Spleen (tissue), 11 donors: ENCODE results near the gene DNMBP. TPM values are rescaled to one million over a fixed set of nuclear protein-coding genes. Genes with fewer than 3 reads are reported as not detected.

ENCODE experiments used
- DNase-seq: peaks from one replicate; pipeline ENCODE4 v3.0.0-alpha.2; 2020
- H3K27ac ChIP-seq, 8 donors: fragments of 200-600 bp; sonication (generic) in 7 of 8; 1 replicate in 4 of 8; 2 replicates in 4 of 8; pipeline versions ENCODE4 v1.5.0 to v1.8.0; 2016 to 2021; ENCODE audit warnings: inconsistent platforms in 4 of 8, mild to moderate bottlenecking in 4 of 8, moderate library complexity in 1 of 8
- H3K27me3 ChIP-seq, 7 donors: fragments of 200-600 bp; sonication (generic) in 6 of 7; replicated peaks in 1 of 7; 1 replicate in 4 of 7; 2 replicates in 3 of 7; pipeline versions ENCODE4 v1.5.0 to v1.8.0; 2016 to 2021; ENCODE audit warnings: inconsistent platforms in 3 of 7, mild to moderate bottlenecking in 1 of 7
- H3K36me3 ChIP-seq, 6 donors: fragments of 200-600 bp; sonication (generic) in 5 of 6; 1 replicate in 4 of 6; 2 replicates in 2 of 6; pipeline versions ENCODE4 v1.5.0 to v1.8.0; 2016 to 2021; ENCODE audit warnings: inconsistent platforms in 2 of 6
- H3K4me1 ChIP-seq, 6 donors: fragments of 200-600 bp; sonication (generic) in 5 of 6; 1 replicate in 3 of 6; 2 replicates in 3 of 6; pipeline versions ENCODE4 v1.5.0 to v1.8.0; 2016 to 2021; ENCODE audit warnings: inconsistent platforms in 3 of 6
- H3K4me3 ChIP-seq, 8 donors: fragments of 200-600 bp; sonication (generic) in 7 of 8; 1 replicate in 4 of 8; 2 replicates in 4 of 8; pipeline versions ENCODE4 v1.5.0 to v1.8.0; 2016 to 2021; ENCODE audit warnings: inconsistent platforms in 4 of 8, mild to moderate bottlenecking in 4 of 8, moderate library complexity in 2 of 8
- H3K9me3 ChIP-seq, 8 donors: fragments of 200-600 bp; sonication (generic) in 7 of 8; 1 replicate in 4 of 8; 2 replicates in 4 of 8; pipeline versions ENCODE4 v1.5.0 to v1.8.0; 2016 to 2021; ENCODE audit warnings: inconsistent platforms in 4 of 8
- POLR2A ChIP-seq, 3 donors: fragments of 450-650 bp; IDR thresholded peaks; one replicate each; pipeline ENCODE4 v1.5.1; 2017; ENCODE audit warnings: antibody characterized with exemption in 3 of 3, mild to moderate bottlenecking in 1 of 3
- POLR2AphosphoS5 ChIP-seq, 3 donors: sonication (generic); formaldehyde crosslinking; IDR thresholded peaks; one replicate each; pipeline ENCODE4 v1.5.1; 2017; ENCODE audit warnings: antibody characterized with exemption in 3 of 3
- WGBS, 5 donors: extraction: QIAGEN DNeasy Blood & Tissue Kit in 3 of 5; methylation state at CpG; one replicate each; pipeline versions ENCODE4 v1.1.5 to v1.1.7; 2013 to 2018; 5-methylcytosine and 5-hydroxymethylcytosine counted together
- intact Hi-C: fragments of 100-400 bp; cut with DNase I; formaldehyde crosslinking; loops from one replicate; pipeline ENCODE4 v1.15.0; 2023; ENCODE audit warnings: low total_unique reads
- polyA plus RNA-seq, 3 donors: library from polyadenylated mRNA; stranded (reverse); fragments of 200-250 nt; gene quantifications; one replicate each; pipeline ENCODE4 v1.2.1, GENCODE V29; 2013
- total RNA-seq, 7 donors: library from RNA; depleted of rRNA in 3 of 7; stranded (reverse); fragments of >200 nt in 3 of 7; fragmentation: NEBNext Ultra II Directional in 4 of 7; extraction: Animal tissue kit (Norgen Biotek cat#: 25700) in 4 of 7; gene quantifications; one replicate each; pipeline versions ENCODE4 v1.1.0 to v1.2.1, GENCODE V29; 2016 to 2021
- TF ChIP-seq, protein P1 (sequence below), 11 experiments: fragments of 200-600 bp in 7 of 11; fragments of 450-650 bp in 4 of 11; sonication (generic) in 4 of 11; IDR thresholded peaks in 8 of 11; conservative IDR thresholded peaks in 3 of 11; 1 replicate in 7 of 11; 2 replicates in 4 of 11; pipeline versions ENCODE4 v1.4.0 to v1.8.0; 2016 to 2021; ENCODE audit warnings: antibody characterized with exemption in 11 of 11, inconsistent platforms in 4 of 11, mild to moderate bottlenecking in 1 of 11
- donor health status: healthy with polysubstance abuse.
- donor health status: DM: no; HTN: no; CAD: no; lungs with moderate emphysema.
- donor health status: DM: no; HTN: no; CAD: no.
- donor health status: Bipolar disorder and iron deficiency.
- donor health status: healthy.
- donor health status: DM: no; HTN: no; CAD: no.
- donor health status: DM: yes; HTN: yes; CAD: no.

DNMBP gene
- total and polyA plus RNA-seq, 10 donors: 4.6 to 19.5 (median 15.9) TPM

DNA sequence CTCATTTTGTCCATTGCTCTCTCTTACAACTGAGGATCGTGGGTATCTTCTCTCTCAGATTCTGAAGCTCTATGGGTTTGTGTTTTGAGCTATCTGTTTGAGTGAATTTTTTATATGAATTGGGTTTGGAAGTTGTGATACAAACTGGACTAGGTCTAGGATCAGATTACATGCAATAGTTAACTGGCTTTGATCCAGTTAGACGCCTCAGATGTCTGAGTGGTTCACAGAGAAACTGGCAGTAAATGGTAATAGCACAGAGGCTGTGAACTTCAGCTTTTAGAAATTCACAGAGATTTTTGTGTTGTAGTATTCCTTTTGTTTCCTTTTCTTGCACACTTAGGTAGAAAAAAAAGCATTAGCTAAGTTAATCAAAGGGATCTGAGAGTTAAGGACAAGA lies 12.7 kb upstream of the DNMBP start:
- intact Hi-C loops: no loop called here
- WGBS, 5 donors: 76 to 89% (median 85%) methylated on average over 2 of the region's 2 CpGs
- peaks cover 0 to 7% (median 2%) of the 10 kb centered on the region in 6 donors for H3K4me1 ChIP-seq
- peaks cover 0 to 9% (median 3%) of the 10 kb centered on the region in 8 donors for H3K9me3 ChIP-seq
- H3K4me3 ChIP-seq: no peak overlapping the region
- H3K27ac ChIP-seq: no peak overlapping the region
- no peak for DNase-seq
- no peaks in the 10 kb centered on the region for H3K36me3 ChIP-seq
- TF ChIP-seq, protein P1, sequence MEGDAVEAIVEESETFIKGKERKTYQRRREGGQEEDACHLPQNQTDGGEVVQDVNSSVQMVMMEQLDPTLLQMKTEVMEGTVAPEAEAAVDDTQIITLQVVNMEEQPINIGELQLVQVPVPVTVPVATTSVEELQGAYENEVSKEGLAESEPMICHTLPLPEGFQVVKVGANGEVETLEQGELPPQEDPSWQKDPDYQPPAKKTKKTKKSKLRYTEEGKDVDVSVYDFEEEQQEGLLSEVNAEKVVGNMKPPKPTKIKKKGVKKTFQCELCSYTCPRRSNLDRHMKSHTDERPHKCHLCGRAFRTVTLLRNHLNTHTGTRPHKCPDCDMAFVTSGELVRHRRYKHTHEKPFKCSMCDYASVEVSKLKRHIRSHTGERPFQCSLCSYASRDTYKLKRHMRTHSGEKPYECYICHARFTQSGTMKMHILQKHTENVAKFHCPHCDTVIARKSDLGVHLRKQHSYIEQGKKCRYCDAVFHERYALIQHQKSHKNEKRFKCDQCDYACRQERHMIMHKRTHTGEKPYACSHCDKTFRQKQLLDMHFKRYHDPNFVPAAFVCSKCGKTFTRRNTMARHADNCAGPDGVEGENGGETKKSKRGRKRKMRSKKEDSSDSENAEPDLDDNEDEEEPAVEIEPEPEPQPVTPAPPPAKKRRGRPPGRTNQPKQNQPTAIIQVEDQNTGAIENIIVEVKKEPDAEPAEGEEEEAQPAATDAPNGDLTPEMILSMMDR (IDR thresholded peaks at IDR 0.05 in 8 of 11, conservative IDR thresholded peaks at IDR 0.05 in 3 of 11): no peak
- TF ChIP-seq POLR2A (IDR thresholded peaks at IDR 0.05) (no peak), POLR2AphosphoS5 (IDR thresholded peaks at IDR 0.05) (no peak)
- no peaks in the 10 kb centered on the region for H3K27me3 ChIP-seq

DNA sequence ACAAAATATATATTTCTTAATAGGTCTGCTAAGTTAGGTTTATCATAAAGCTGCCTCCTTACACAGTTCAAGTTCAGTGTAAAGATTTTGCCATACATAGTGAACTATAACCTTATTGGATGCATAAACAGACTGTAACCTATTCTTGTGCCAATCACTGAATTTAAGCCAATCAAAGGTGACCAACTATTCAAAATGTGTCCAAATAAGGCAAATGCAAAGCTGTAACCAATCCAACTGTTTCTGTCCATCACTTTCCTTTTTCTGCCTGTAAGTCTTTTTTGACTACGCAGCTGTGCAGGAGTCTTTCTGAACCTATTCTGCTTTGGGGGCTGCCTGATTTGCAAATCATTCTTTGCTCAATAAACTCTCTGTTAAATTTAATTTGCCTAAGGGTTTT lies 11.6 kb upstream of the DNMBP start:
- TF ChIP-seq POLR2A (IDR thresholded peaks at IDR 0.05): no peak
- TF ChIP-seq, protein P1 (IDR thresholded peaks at IDR 0.05 in 8 of 11, conservative IDR thresholded peaks at IDR 0.05 in 3 of 11): no peak
- no peak for TF ChIP-seq POLR2AphosphoS5 (IDR thresholded peaks at IDR 0.05)
- no peaks in the 10 kb centered on the region for H3K36me3 ChIP-seq
- no peak for DNase-seq
- H3K4me1 ChIP-seq: peaks cover 0 to 7% (median 2%) of the 10 kb centered on the region in 6 donors
- H3K27me3 ChIP-seq: no peaks in the 10 kb centered on the region
- H3K9me3 ChIP-seq: no peaks in the 10 kb centered on the region
- H3K4me3 ChIP-seq: no peak overlapping the region
- no peak overlapping the region for H3K27ac ChIP-seq
- WGBS, 5 donors: 42 to 77% (median 75%) methylated on average over 1 of the region's 1 CpG
- intact Hi-C loops: no loop called here

DNA sequence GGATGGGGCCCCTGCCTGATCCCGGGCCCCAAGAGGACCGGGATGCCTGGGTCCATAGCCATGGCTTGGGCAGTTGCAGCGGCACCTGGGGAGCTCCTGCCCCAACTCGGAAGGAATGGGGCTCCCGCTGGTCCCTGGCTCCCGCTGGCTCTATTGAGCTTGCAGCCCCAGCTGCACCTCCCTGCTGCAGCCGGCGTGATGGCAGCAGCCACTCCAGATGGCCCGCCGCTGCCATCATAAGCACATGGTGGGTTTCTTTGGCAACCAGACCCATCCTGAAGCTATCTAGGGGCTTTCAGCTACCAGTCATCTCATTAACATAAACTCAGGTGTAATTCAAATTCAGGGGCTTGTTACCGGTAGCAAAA lies 11.1 kb upstream of the DNMBP start:
- Histone ChIP-seq H3K9me3 (no peaks in the 10 kb centered on the region), H3K4me1 (peaks cover 0 to 7% (median 2%) of the 10 kb centered on the region in 6 donors), H3K27me3 (no peaks in the 10 kb centered on the region), H3K4me3 (no peak overlapping the region), H3K36me3 (no peaks in the 10 kb centered on the region), H3K27ac (no peak overlapping the region)
- intact Hi-C loops: no loop called here
- WGBS, 5 donors: 76 to 88% (median 81%) methylated on average over 1 to 11 of the region's 11 CpGs
- DNase-seq: no peak
- TF ChIP-seq, protein P1 (IDR thresholded peaks at IDR 0.05 in 8 of 11, conservative IDR thresholded peaks at IDR 0.05 in 3 of 11): no peak
- no peak for TF ChIP-seq POLR2A (IDR thresholded peaks at IDR 0.05)
- TF ChIP-seq POLR2AphosphoS5 (IDR thresholded peaks at IDR 0.05): no peak

DNA sequence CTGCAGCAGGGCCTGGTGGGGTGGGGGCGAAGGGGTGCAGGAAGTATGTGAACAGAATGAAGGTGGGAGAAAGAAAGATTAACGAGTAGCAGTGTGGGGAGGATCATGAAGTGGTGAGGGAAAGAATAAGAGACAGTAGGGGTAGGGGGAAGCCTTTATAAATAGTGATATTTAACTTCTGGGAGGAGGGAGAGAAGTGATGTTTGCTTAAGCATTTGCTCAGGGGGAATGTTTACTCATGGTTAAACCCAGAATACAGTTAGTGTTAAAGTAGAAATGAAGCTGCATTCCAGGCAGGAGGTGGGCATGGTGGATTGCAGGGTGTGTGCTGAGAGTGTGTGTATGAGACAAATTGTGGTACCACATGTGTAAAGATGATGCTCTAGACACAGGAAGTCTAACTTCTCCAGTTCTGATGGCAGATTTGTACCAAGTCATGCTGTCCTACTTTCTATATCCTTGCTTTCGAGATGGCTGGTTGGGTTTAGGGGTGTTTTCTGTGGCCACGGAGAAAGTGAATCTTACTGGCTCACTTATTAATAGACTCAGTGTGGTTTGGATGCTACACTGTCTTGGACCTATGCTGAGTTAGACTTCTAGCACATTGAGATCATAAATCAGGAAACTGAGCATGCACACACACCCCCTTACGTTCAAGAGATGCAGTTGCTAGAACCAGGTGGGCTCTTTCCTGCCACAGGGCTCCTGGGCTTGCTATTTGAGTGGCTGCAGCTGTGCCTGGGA lies 10.6 kb upstream of the DNMBP start:
- no peaks in the 10 kb centered on the region for H3K36me3 ChIP-seq
- H3K27ac ChIP-seq: no peak overlapping the region
- no peak overlapping the region for H3K4me3 ChIP-seq
- no peak for DNase-seq
- H3K9me3 ChIP-seq: no peaks in the 10 kb centered on the region
- no peaks in the 10 kb centered on the region for H3K27me3 ChIP-seq
- intact Hi-C loops: no loop called here
- WGBS, 5 donors: 56 to 65% (median 61%) methylated on average over 5 of the region's 5 CpGs
- TF ChIP-seq, protein P1 (IDR thresholded peaks at IDR 0.05 in 8 of 11, conservative IDR thresholded peaks at IDR 0.05 in 3 of 11): no peak
- TF ChIP-seq POLR2AphosphoS5 (IDR thresholded peaks at IDR 0.05) (no peak), POLR2A (IDR thresholded peaks at IDR 0.05) (no peak)
- peaks cover 0 to 7% (median 2%) of the 10 kb centered on the region in 6 donors for H3K4me1 ChIP-seq
